HFF-Myc (cell line): ENCODE results near the gene SSPN.

Experiments
- DNase-seq: peaks from one replicate; pipeline ENCODE4 v3.0.0-alpha.2; 2011; ENCODE audit warnings: low read depth; ENCODE audit errors: extremely low read depth
- H3K4me3 ChIP-seq: replicated peaks from 2 replicates; pipeline ENCODE4 v1.5.1; 2011; ENCODE audit warnings: low read depth, mild to moderate bottlenecking, control low read depth, low read length
- TF ChIP-seq, protein P1 (sequence below): IDR thresholded peaks from 2 replicates; pipeline ENCODE4 v1.5.1; 2012; ENCODE audit warnings: mild to moderate bottlenecking, low read depth, low read length, control low read depth; ENCODE audit errors: missing control alignments

The SSPN gene

GRCh38 chr12:26156201-26156871, 39.0 kb upstream of the SSPN start:
- TF ChIP-seq, protein P1, sequence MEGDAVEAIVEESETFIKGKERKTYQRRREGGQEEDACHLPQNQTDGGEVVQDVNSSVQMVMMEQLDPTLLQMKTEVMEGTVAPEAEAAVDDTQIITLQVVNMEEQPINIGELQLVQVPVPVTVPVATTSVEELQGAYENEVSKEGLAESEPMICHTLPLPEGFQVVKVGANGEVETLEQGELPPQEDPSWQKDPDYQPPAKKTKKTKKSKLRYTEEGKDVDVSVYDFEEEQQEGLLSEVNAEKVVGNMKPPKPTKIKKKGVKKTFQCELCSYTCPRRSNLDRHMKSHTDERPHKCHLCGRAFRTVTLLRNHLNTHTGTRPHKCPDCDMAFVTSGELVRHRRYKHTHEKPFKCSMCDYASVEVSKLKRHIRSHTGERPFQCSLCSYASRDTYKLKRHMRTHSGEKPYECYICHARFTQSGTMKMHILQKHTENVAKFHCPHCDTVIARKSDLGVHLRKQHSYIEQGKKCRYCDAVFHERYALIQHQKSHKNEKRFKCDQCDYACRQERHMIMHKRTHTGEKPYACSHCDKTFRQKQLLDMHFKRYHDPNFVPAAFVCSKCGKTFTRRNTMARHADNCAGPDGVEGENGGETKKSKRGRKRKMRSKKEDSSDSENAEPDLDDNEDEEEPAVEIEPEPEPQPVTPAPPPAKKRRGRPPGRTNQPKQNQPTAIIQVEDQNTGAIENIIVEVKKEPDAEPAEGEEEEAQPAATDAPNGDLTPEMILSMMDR, result no peak
- DNase-seq, result no peak
- no peak overlapping the region for H3K4me3 ChIP-seq

DNA sequence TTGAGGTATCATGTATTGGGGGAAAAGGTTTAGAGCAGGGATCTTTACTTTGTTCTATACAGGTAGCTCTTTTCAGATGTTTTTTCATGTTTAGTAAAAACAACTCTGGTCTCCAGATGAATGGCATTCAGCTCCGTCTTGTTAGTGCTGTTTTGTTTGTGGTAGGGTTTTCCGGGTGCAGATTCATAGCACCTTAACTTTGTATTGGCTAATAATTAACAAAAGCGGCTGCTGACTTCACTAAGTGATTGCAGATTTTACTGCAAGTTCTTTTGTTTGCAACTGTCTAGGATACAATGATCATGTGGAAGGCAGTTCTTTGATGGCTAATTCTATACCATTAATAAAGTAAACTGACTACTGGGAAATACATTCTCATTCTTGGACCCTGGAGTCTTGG, 38.4 kb upstream of the SSPN start:
- TF ChIP-seq, protein P1, result no peak
- H3K4me3 ChIP-seq, result no peak overlapping the region
- no peak for DNase-seq

DNA sequence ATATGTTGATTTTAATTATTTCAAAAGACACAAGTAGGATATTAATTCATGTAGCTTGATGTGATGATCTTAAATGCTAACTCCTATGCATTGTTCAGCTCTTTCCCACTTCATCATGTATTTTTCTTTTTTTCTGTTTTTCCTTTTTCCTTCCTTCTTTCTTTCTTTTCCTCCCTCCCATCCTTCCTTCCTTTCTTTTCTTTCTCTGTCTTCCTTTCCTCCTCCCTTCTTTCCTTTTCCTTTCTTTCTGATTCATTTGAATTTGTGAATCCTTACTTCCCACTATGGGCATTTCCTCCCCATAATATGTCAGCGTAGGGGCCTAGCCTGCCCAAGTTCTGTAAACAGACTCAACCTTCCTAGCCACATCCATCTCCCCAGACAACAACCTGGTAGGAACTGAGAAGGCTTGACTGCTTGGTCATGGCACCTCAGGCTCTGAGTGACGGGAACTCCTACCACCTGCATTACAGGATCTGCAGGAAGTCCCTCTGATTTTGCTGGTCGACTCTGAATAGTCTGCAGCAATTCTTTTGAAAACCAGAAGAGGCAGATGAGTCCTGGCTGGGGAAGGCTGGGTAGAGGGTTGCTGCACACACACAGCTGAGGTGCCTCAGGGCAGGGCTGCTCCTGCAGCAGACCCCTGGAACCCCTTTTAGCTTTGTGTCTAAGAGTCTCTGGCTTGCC, 37.2 kb upstream of the SSPN start:
- no peak overlapping the region for H3K4me3 ChIP-seq
- DNase-seq, result no peak
- TF ChIP-seq, protein P1, result no peak

GRCh38 chr12:26162174-26162573, 33.2 kb upstream of the SSPN start:
- no peak overlapping the region for H3K4me3 ChIP-seq
- TF ChIP-seq, protein P1, result no peak
- DNase-seq, result no peak

GRCh38 chr12:26162905-26163304, 32.5 kb upstream of the SSPN start:
- no peak for DNase-seq
- H3K4me3 ChIP-seq, result no peak overlapping the region
- TF ChIP-seq, protein P1, result no peak

- TF ChIP-seq, protein P1, result no peak
- no peak overlapping the region for H3K4me3 ChIP-seq
- no peak for DNase-seq
Observed at GRCh38 chr12:26164118-26164517, 31.3 kb upstream of the SSPN start.
